Thymus (tissue), 11 donors: ENCODE data around the gene TNFAIP2. TPM values are rescaled to one million over a fixed set of nuclear protein-coding genes. Genes with fewer than 3 reads are reported as not detected.

ENCODE experiments used
- DNase-seq, 9 donors: peaks; one replicate each; pipeline ENCODE4 v3.0.0-alpha.2; 2013; ENCODE audit warnings: low spot score in 9 of 9, low read depth in 6 of 9, missing footprints in 1 of 9
- H3K27ac ChIP-seq, 2 donors: one replicate each; pipeline ENCODE4 v1.5.1; 2013; ENCODE audit warnings: control low read depth in 1 of 2, low read depth in 1 of 2, low read length in 1 of 2, mild to moderate bottlenecking in 1 of 2, moderate library complexity in 1 of 2
- H3K27me3 ChIP-seq, 2 donors: one replicate each; pipeline ENCODE4 v1.5.1; 2013; ENCODE audit warnings: low read length in 1 of 2; ENCODE audit not compliant: control insufficient read depth in 2 of 2, insufficient read depth in 1 of 2
- H3K36me3 ChIP-seq, 2 donors: one replicate each; pipeline ENCODE4 v1.5.1; 2013; ENCODE audit warnings: low read length in 1 of 2, mild to moderate bottlenecking in 1 of 2, moderate library complexity in 1 of 2; ENCODE audit not compliant: control insufficient read depth in 2 of 2, insufficient read depth in 2 of 2
- H3K4me1 ChIP-seq, 2 donors: one replicate each; pipeline ENCODE4 v1.5.1; 2013; ENCODE audit warnings: low read length in 2 of 2; ENCODE audit not compliant: control insufficient read depth in 2 of 2, insufficient read depth in 2 of 2
- H3K4me3 ChIP-seq, 2 donors: one replicate each; pipeline ENCODE4 v1.5.1; 2013; ENCODE audit warnings: low read length in 2 of 2, control low read depth in 1 of 2, mild to moderate bottlenecking in 1 of 2
- H3K9me3 ChIP-seq, 2 donors: one replicate each; pipeline ENCODE4 v1.5.1; 2013; ENCODE audit warnings: low read length in 1 of 2, mild to moderate bottlenecking in 1 of 2; ENCODE audit not compliant: control insufficient read depth in 2 of 2, insufficient read depth in 1 of 2
- WGBS: extraction: QIAGEN DNeasy Blood & Tissue Kit; methylation state at CpG from one replicate; pipeline ENCODE4 v1.1.7; 2013; 5-methylcytosine and 5-hydroxymethylcytosine counted together
- polyA plus RNA-seq: library from polyadenylated mRNA; stranded (reverse); fragments of 200-250 nt; gene quantifications from one replicate; pipeline ENCODE4 v1.2.3, GENCODE V29; 2013
- total RNA-seq: library from RNA; stranded (reverse); fragments of 120-200 nt; gene quantifications from one replicate; pipeline ENCODE4 v1.2.4, GENCODE V29; 2013
- donor health status: healthy.

Gene TNFAIP2
- total and polyA plus RNA-seq, 2 donors = 66.2 to 193 TPM

- H3K36me3 ChIP-seq = no peaks in the 10 kb centered on the region
- H3K9me3 ChIP-seq = no peaks in the 10 kb centered on the region
- H3K27ac ChIP-seq = no peak within 1 kb of the TSS
- no peak within 1 kb of the TSS for H3K4me3 ChIP-seq
- no peak for DNase-seq
- H3K27me3 ChIP-seq = peaks cover 16 to 57% of the 10 kb centered on the region in 2 donors
- 27% methylated on average over 61 of the region's 61 CpGs for WGBS
- H3K4me1 ChIP-seq = no peaks in the 10 kb centered on the region
These were observed 39.0 kb upstream of the TNFAIP2 start, which contains the start of gene LBHD2 for GRCh38 chr14:103084021-103084919. TSS of gene LBHD2 (plus strand) at chr14:103084210. CDS start at chr14:103086013, 1,803 bp downstream.

GRCh38 chr14:103085106-103086091 is 37.9 kb upstream of the TNFAIP2 start:
- no peaks in the 10 kb centered on the region for H3K9me3 ChIP-seq
- no peak overlapping the region for H3K4me3 ChIP-seq
- H3K27ac ChIP-seq = no peak overlapping the region
- no peaks in the 10 kb centered on the region for H3K36me3 ChIP-seq
- 82% methylated on average over 24 of the region's 24 CpGs for WGBS
- H3K27me3 ChIP-seq = peaks cover 16 to 64% of the 10 kb centered on the region in 2 donors
- no peak for DNase-seq
- H3K4me1 ChIP-seq = no peaks in the 10 kb centered on the region

- Histone ChIP-seq H3K36me3 (no peaks in the 10 kb centered on the region), H3K27ac (no peak overlapping the region), H3K4me3 (no peak overlapping the region), H3K4me1 (peaks cover 5 to 8% of the 10 kb centered on the region in 2 donors), H3K27me3 (peaks cover 21 to 77% of the 10 kb centered on the region in 2 donors), H3K9me3 (no peaks in the 10 kb centered on the region)
- DNase-seq = no peak
- 89% methylated on average over 8 of the region's 8 CpGs for WGBS
These were observed 36.4 kb upstream of the TNFAIP2 start for GRCh38 chr14:103086771-103087342.

- H3K27ac ChIP-seq = no peak overlapping the region
- DNase-seq = no peak
- H3K9me3 ChIP-seq = no peaks in the 10 kb centered on the region
- H3K27me3 ChIP-seq = peaks cover 21 to 80% of the 10 kb centered on the region in 2 donors
- H3K4me1 ChIP-seq = peaks cover 5 to 12% of the 10 kb centered on the region in 2 donors
- no peaks in the 10 kb centered on the region for H3K36me3 ChIP-seq
- WGBS = 88% methylated on average over 13 of the region's 13 CpGs
- no peak overlapping the region for H3K4me3 ChIP-seq
These were observed 35.9 kb upstream of the TNFAIP2 start for GRCh38 chr14:103087343-103087835.

- Histone ChIP-seq H3K4me1 (peaks cover 5 to 18% of the 10 kb centered on the region in 2 donors), H3K27me3 (peaks cover 15 to 73% of the 10 kb centered on the region in 2 donors), H3K36me3 (no peaks in the 10 kb centered on the region), H3K9me3 (no peaks in the 10 kb centered on the region), H3K4me3 (no peak overlapping the region), H3K27ac (no peak overlapping the region)
- DNase-seq = no peak
- 95% methylated on average over 6 of the region's 6 CpGs for WGBS
These were observed 34.3 kb upstream of the TNFAIP2 start for GRCh38 chr14:103088921-103089320.

GRCh38 chr14:103089386-103090335 is 33.6 kb upstream of the TNFAIP2 start:
- H3K36me3 ChIP-seq = no peaks in the 10 kb centered on the region
- peaks cover 7 to 66% of the 10 kb centered on the region in 2 donors for H3K27me3 ChIP-seq
- peaks cover 5 to 21% of the 10 kb centered on the region in 2 donors for H3K4me1 ChIP-seq
- H3K27ac ChIP-seq = no peak overlapping the region
- H3K9me3 ChIP-seq = no peaks in the 10 kb centered on the region
- 95% methylated on average over 28 of the region's 28 CpGs for WGBS
- H3K4me3 ChIP-seq = no peak overlapping the region
- no peak for DNase-seq

- WGBS = 79% methylated on average over 12 of the region's 12 CpGs
- Histone ChIP-seq H3K4me3 (no peak overlapping the region), H3K27ac (no peak overlapping the region), H3K27me3 (peaks cover 5 to 59% of the 10 kb centered on the region in 2 donors), H3K36me3 (no peaks in the 10 kb centered on the region), H3K4me1 (peaks cover 5 to 21% of the 10 kb centered on the region in 2 donors), H3K9me3 (no peaks in the 10 kb centered on the region)
- DNase-seq = no peak
These were observed 32.7 kb upstream of the TNFAIP2 start for GRCh38 chr14:103090481-103091020.
